HG02798 (cell line): Measurements from ENCODE around the gene SLC66A1.

Experiments
- ATAC-seq: cut with Tn5 transposase; IDR thresholded peaks from one replicate; pipeline ENCODE4 v1.9.1; 2021; ENCODE audit warnings: mild to moderate bottlenecking; ENCODE audit not compliant: unreplicated experiment, poor library complexity

SLC66A1 gene

GRCh38 chr1:19341201-19342061 is 29.3 kb downstream of the SLC66A1 start:
- no peak for ATAC-seq

GRCh38 chr1:19342062-19342750 is 30.1 kb downstream of the SLC66A1 start:
- ATAC-seq, result no peak

- no peak for ATAC-seq
Measured at GRCh38 chr1:19342894-19343616, 30.9 kb downstream of the SLC66A1 start.

GRCh38 chr1:19343617-19344350 is 31.7 kb downstream of the SLC66A1 start:
- no peak for ATAC-seq

- ATAC-seq, result no peak
Measured at GRCh38 chr1:19344372-19344810, 32.3 kb downstream of the SLC66A1 start.

GRCh38 chr1:19344831-19345230 is 32.7 kb downstream of the SLC66A1 start:
- ATAC-seq, result no peak

GRCh38 chr1:19345391-19345790 is 33.3 kb downstream of the SLC66A1 start:
- no peak for ATAC-seq

GRCh38 chr1:19346026-19346425 is 33.9 kb downstream of the SLC66A1 start:
- ATAC-seq, result no peak

GRCh38 chr1:19347533-19348172 is 35.5 kb downstream of the SLC66A1 start:
- no peak for ATAC-seq

GRCh38 chr1:19348441-19349198 is 36.5 kb downstream of the SLC66A1 start:
- no peak for ATAC-seq

- no peak for ATAC-seq
Measured at GRCh38 chr1:19349999-19350398, 37.9 kb downstream of the SLC66A1 start.

- ATAC-seq, result no peak
Measured at GRCh38 chr1:19350566-19350965, 38.4 kb downstream of the SLC66A1 start.

- no peak for ATAC-seq
Measured at GRCh38 chr1:19351873-19352272, 39.7 kb downstream of the SLC66A1 start.

GRCh38 chr1:19352839-19353238 is 40.7 kb downstream of the SLC66A1 start:
- no peak for ATAC-seq

- ATAC-seq, result no peak
Measured at GRCh38 chr1:19353596-19353995, 41.5 kb downstream of the SLC66A1 start.

- ATAC-seq, result no peak
Measured at GRCh38 chr1:19354531-19354981, 42.4 kb downstream of the SLC66A1 start.

- no peak for ATAC-seq
Measured at GRCh38 chr1:19356266-19356665, 44.1 kb downstream of the SLC66A1 start.

GRCh38 chr1:19357299-19357986 is 45.3 kb downstream of the SLC66A1 start:
- ATAC-seq, result no peak
